ENCODE data around the gene IFT57.

IFT57 gene

GRCh38 chr3:108127301-108127988 is 94.8 kb downstream of the IFT57 start:
- DNase-seq (ENCODE audit: extremely low read depth in 1 of 2, low read depth in 1 of 2): peak; percentile 21 to 51

GRCh38 chr3:108126348-108126747 is 95.9 kb downstream of the IFT57 start:
- DNase-seq (ENCODE audit: extremely low read depth in 1 of 2, low read depth in 1 of 2): no peak

GRCh38 chr3:108125550-108126071 is 96.6 kb downstream of the IFT57 start:
- peak in 1 of 2 donors; percentile 45 for DNase-seq (ENCODE audit: extremely low read depth in 1 of 2, low read depth in 1 of 2)

DNA sequence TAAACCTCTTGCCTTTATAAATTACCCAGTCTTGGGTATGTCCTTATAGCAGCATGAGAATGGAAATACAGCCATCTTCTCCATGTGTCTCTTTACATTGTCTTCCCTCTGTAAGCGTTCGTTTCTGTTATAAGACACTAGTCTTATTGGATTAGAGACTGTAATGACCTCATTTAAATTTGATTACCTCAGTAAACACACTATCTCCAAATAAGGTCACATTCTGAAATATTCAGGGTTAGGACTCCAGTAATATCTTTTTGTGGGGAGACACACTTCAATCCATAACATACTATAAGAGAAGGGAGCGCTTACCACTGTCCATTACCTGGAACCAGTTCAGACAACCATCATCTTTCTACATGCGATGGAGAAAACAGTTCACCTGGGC is 97.1 kb downstream of the IFT57 start:
- DNase-seq (ENCODE audit: extremely low read depth in 1 of 2, low read depth in 1 of 2): no peak

GRCh38 chr3:108124337-108125152 is 97.7 kb downstream of the IFT57 start:
- peak; percentile 45 to 68 for DNase-seq (ENCODE audit: extremely low read depth in 1 of 2, low read depth in 1 of 2)

DNA sequence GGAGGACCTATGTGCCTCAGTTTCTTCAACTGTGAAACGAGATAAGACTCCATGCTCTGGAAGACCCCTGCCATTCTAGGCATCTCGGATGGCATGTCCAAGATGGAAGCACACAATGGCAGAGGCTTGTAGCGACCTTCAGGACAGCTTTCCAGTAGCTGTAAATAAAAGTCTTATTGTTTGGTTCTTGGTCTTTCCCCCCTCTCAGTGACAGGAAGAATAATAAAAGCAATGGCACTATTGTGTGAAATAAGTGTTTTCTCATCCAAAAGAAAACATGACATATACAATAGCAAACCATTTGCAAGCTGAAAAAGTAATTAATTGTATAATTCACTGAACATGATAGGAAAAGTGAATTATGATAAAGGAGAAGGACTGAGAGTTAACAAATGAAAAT is 98.9 kb downstream of the IFT57 start:
- no peak for DNase-seq (ENCODE audit: extremely low read depth in 1 of 2, low read depth in 1 of 2)

DNA sequence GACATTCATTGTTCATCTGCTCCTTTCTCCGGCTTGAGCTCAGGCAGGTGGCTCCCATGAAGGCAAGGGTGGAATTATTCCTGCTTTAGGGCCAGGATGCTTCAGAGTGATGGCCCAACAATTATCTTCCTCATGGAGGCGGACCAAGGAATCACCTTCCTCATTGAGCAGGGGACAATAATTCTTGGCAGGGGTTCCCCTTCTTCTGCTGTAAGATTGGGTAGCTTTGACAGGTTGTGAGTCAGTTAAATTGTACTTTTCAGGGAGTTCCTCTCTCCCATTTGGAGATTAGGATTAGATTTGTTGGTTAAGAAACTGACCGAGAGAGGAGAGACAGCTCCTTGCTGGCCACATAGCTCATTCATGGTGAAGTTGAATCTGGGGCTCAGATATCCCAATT is 99.9 kb downstream of the IFT57 start:
- no peak for DNase-seq (ENCODE audit: extremely low read depth in 1 of 2, low read depth in 1 of 2)

- DNase-seq (ENCODE audit: extremely low read depth in 1 of 2, low read depth in 1 of 2): no peak
Measured at GRCh38 chr3:108119398-108120104, 102.7 kb downstream of the IFT57 start.

DNA sequence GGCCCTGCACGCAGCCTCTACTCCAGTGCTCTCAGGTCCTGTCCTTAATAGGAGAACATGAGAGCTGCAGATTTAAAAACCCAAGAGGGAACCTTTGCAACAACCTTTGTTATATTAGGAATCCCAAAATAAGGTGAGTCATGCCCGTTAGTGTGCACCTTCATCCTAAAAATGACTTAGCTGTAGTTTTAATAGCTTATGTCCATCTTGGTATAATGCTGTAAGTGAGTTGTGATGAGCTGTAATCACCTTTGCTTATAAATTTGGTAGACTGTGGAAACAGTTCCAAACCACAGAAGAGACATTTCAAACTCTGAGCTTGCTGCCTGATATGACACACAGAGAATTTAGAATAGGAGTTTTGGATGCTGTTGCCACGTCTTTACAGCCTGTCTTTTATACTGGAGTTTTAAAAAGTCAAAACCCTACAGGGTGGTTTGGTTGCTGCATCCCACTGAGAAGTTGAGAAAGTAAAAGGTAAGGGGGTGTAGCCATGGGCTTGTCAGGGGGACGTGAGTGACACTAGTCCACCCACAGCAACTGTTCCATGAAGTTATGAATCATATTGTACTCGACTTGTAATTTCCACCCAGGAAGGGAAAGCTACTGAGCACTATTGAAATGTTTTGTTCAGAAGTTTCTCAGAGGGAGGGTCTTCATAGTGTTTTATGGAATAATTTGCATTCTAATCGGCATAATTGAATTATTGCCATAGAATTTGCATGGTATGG is 104.0 kb downstream of the IFT57 start:
- DNase-seq (ENCODE audit: extremely low read depth in 1 of 2, low read depth in 1 of 2): peak in 1 of 2 donors; percentile 25

- DNase-seq (ENCODE audit: extremely low read depth in 1 of 2, low read depth in 1 of 2): no peak
Measured at GRCh38 chr3:108117241-108117775, 104.9 kb downstream of the IFT57 start.

DNA sequence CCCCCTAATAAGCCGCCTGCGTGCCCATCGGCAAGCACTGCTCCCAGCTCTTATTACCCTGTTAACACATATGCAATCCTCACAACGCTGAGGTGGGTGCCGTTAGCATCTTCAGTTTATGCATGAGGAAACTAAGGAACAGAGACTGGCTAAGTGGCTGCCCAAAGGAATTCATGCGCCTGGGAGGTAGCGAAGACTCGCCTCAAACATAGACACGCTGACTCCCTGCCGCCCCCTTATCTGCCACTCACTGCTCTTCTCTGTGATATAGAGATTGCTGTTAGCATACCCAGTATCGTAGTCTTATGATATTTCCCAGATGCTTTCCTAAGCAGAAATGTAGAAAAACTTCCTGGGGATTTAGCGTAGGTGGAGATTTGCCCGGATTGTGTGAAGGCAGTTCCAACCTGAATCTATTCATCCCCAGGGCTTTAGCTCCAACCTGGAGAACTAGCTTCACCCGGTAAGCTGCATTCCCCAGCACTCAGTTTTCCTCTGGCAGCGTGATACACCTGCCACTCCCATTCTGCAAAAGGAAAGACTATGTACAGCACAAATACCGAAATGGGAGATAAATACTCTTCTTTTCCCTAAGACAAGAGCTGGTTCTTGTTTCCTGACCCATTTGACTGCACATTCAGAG is 107.7 kb downstream of the IFT57 start:
- DNase-seq (ENCODE audit: extremely low read depth in 1 of 2, low read depth in 1 of 2): no peak

- no peak for DNase-seq (ENCODE audit: extremely low read depth in 1 of 2, low read depth in 1 of 2)
Measured at GRCh38 chr3:108113975-108114374, 108.2 kb downstream of the IFT57 start.

GRCh38 chr3:108110934-108111333 is 111.3 kb downstream of the IFT57 start:
- no peak for DNase-seq (ENCODE audit: extremely low read depth in 1 of 2, low read depth in 1 of 2)
